OCI-M1 (cell line): ENCODE results near the gene HS1BP3.
A peak's percentile ranks its signal among the peaks of the same experiment; 100 is the strongest.

ENCODE experiments used
- DNase-seq: peaks from one replicate; lab custom pipeline; 2025; lab: John Stamatoyannopoulos, UW

The HS1BP3 gene, protein sequence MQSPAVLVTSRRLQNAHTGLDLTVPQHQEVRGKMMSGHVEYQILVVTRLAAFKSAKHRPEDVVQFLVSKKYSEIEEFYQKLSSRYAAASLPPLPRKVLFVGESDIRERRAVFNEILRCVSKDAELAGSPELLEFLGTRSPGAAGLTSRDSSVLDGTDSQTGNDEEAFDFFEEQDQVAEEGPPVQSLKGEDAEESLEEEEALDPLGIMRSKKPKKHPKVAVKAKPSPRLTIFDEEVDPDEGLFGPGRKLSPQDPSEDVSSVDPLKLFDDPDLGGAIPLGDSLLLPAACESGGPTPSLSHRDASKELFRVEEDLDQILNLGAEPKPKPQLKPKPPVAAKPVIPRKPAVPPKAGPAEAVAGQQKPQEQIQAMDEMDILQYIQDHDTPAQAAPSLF

DNA sequence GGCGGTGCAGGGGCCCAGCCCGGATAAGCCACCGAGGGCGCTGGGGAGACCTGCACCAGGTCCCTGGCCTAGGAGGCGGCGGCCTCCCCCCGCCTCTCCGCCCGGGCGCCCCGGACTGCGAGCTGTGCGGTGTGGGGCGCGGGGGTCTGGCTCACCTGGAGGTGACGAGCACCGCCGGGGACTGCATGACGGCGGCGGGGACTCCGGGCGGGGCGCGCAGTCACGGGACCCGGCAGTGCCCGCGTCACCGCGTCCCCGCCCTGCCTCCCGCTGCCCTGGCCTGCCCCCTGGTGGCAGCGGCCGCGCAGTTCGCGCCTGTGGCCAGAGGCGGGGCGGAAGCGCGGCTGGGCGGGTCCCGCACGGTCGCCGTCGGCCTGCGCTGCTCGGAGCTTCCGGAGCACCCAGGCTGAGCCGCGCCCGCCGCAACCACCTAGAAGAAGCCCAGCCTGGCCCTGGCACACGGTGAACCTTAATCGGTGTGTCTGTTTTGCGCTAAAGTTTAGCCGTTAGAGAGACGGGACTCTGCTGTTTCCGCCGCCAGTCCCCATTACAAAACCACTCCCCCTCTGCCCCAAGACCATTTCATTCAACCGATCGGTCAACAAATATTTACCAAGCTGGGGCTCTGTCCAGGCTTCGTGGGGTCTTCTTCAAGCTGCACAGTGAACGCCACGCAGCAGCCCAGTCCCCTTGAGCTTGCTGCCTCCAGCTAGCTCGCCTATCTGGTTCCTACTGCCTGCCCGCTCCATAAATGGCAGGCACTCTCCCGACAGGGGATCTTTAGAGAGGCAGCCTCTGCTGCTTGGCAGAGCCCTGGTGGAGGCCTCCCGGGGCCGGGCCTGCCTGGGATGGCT, at the start of gene HS1BP3:
Gene HS1BP3 (minus strand): TSS at position 222 of the 854 bp plus-strand sequence. CDS start 35 bp downstream, at position 187.
- DNase-seq = peak; percentile 90

DNA sequence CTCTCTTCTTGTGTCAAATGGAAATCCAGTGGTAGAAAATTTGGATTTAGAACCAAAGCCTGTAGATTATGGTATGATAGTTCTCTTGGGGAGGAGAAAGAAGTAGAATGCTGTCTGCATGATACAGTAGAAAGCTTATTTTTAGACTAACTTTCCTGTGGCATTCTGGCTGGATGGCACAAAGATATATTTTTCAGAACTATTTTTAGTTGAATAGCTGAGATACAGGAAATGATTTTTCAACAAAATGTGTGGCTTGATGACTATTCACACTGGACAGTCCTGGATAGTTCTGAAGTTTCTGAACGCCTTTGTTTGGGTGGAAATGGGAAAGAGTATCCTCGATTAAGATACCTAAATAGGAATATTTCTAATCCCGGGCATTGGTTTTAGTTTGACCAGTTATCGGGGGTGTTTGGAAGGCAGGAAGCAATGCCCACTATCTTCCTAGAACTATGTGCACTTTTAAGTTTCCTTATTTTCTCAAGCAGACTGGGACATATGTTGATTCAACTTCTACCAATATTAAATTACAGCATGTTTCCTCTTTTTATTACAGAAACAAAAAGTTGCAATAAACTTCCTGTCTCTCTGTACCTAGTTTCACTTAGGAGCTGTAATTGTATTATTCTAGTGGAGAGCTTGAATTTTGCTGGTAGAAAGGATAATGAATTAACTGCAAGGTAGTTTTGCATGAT, 48.2 kb upstream of the HS1BP3 start:
- DNase-seq = no peak

DNA sequence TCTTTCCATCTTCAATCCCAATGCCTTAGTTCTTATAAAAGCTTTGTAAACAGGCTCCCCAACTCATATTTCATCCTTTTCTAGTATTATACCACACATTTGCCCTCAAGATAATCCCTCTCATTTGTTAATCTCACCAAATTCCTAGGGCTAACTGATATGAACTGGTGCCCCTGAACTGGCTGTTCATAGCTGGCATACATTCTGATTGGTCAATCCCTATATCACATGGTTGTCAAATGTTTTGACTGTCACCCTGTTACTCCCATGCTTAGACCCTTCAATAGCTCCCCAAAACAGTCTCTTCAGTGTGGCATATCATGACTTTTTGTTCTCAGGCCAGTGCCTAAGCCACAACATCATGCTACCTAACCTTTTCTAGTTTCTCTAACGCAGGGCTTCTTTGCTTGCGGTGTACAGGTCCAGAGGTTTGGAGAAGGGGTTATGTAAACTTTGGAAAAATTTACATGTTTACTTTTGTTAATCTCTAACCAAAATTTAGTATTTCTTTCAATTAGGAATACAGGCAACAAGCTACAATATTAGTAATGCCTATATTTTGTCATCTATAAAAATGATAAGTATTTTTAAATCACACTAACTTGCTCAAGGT, 46.5 kb upstream of the HS1BP3 start:
- no peak for DNase-seq

DNA sequence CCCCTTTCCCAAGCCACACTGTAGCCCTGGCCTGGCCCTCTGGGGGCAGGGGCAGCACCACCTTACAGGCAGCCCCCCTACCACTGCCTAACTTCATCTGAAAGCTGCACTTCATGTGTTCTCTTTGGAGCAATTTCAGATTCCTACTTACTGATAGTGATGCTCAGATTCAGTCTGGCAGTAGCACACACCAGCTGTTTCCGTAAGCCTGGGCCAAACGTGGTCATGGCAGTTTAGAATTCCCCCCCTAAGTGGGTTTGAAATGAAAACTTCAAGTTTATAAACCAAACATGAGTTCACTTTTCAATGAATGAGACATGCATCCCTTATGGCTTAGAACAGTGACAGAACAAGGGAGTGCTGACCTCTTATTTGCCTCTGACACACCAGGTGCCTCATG, 45.5 kb upstream of the HS1BP3 start:
- DNase-seq = no peak

DNA sequence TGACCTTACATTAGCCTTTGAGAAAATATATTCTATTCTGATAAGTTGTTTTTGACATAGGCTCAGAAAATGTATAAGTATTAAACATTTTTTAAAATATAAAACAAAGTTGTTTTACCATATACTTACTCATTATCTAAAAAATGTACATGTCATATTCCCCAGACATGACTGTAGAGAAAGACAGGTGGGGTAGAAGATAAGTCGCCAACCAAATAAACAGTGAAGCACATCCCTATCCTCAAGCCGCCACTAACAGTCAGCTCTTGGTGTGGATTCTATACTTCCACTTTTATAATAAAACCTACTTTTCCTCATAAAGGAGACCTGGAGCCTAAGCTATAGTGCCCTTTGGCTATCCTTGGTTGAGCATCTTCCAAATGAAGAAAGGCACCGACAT, 42.4 kb upstream of the HS1BP3 start:
- DNase-seq = no peak

DNA sequence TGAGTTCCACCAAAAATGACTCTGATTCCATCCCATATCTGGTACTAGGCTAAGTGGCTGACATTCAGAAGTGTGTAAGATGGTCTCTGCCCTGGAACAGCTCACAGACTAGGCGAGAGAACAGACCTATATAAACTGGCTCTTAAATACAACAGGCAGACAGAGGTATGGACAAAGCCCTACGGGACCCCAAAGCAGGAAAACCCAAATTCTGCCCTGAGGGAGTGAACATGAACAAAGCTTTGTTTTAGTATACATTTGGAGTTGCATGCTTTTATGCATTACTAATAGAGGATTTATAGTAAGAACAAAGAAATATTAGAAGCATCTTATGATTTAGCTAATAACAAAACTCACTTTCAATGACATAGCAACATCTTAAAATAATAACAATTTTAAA, 41.2 kb upstream of the HS1BP3 start:
- DNase-seq = no peak

DNA sequence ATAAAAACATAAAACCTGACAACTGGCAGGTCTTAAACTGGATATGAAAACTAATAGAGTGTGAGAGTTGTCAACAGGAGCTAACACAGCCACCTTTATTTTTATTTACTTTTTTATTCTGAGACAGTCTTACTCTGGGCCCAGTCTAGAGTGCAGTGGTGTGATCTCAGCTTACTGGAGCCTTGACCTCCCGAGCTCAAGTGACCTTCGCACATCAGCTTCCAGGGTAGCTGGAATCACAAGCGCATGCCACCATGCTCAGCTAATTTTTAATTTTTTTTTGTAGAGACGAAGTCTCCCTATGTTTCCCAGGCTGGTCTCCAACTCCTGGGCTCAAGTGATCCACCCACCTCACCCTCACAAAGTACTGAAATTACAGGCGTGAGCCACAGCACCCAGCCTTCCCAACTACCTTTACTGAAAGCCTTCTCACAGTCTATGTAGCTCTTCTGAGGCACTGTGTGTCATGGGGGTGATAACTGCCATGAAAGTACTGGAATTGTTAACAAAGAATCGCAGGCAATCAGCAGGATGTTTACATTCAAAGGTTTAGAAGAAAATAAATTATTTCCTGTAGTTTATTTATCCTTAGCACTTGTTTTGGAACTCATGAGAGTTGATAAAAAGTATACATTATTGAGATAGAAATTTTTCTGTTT, 40.3 kb upstream of the HS1BP3 start:
- no peak for DNase-seq

DNA sequence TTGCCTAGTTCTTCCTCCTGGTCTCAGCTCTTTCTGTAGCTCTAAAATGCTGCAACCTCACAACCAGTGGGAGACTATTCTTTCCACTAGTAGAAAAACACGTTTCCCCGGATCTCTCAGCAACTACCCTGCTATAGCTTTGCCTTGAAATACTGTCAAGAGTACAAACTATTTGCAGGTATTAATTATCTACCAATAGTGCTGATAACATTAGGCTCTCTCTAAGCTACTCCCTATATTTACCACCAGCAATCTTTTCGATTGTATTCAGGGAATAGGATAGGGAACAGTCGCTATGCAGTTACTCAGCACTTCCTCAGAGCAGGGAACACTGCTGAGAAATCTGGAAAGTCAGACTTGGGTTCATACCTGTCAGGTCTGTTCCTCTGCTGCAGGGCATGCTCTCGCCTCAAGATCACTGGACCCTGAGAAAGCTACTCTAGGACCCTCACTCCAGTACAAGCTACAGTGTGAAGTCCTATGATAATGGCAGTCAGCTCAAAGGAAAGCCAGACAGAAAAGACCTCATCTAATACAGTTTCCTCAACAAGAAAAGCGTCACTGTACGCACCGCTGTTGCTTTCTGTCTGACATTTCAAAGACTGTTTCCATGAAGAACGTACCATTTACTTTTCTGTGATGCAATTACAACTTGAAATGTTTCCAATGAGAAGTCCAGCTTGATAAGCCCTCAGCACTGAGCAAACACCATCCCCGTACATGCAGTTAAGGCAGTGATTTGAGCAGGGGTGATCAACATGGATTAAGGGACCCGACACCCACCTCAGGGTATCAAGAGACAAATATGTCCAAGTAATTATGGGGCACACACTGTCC, 38.7 kb upstream of the HS1BP3 start:
- no peak for DNase-seq

DNA sequence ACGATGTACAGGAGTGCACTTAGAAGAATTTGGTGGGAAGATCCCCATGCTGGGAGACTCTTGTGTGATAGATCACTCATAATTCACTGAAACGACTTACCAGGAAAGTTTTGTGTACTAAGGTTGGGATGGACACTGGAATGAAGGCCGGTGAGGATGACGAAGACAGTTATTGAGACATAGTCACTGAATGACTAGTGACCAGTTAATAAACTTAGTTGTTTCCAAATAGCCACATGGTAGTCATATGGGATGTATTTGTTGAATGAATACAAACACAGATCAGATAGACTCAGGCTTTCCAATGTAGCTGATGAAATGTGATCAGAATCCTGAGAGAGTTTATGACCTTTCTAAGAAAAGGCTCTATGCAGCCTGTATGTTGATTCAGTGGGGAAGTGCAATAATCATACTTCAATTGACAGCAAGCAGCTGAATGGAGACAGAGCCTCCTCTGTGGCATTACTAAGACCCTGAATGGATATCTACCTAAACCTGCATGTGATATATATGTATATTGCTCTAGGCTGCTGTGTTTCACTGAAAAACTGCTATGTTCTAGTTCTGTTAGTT, 36.4 kb upstream of the HS1BP3 start:
- DNase-seq = no peak

DNA sequence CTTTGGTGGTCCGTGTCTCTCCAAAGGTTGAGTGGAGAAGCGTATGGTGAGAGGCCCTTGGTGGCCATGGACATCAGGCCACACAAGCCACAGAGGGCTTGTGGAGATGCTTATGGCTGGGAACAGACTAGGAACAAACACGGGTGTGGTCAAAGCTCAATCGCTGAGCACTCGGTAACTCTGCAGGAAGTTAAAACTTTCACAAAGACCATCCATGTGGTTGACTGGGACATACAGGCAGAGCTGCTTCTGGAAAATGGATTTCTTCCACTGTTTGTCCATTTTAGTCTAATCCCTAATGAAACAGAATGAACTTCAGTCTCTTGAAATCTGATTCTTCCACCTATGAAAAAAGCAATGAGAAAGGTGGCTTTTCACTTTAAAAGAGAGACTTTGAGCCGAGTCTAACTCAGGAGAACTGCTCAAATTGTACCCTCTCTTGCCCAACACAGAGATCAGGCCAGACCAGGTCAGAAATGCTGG, 33.7 kb upstream of the HS1BP3 start:
- DNase-seq = no peak

DNA sequence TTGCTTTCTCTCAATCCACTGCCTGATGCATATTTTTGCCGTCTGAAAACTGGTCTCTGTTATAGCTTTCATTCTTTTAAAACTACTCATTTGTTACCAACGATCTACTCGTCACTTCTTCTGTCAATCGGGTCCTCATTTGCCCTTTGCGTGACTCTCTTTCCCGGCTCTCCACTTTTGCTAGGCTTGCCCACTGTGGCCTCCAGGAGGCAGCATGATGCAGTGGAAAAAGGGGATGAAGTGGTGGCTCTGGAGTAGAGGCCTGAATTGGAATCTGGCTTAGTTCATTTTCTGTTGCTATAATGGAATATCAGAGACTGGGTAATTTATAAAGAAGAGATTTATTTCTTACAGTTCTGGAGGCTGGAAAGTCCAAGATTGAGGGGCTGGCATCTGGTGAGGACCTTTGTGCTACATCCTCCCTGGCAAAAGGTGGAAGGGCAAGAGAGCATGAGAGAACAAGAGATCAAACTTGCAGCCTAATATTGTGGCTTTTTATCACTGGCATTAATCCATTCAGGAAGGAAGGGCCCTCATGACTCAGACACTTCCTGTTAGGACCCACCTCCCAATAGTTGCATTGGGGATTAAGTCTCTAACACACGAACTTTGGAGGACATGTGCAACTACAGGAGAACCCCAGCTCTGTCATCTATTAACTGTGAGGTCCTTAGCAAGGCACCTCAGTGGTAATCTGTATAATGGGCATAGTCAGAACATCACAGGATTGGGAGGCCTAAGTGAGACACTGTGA, 31.4 kb upstream of the HS1BP3 start:
- no peak for DNase-seq

DNA sequence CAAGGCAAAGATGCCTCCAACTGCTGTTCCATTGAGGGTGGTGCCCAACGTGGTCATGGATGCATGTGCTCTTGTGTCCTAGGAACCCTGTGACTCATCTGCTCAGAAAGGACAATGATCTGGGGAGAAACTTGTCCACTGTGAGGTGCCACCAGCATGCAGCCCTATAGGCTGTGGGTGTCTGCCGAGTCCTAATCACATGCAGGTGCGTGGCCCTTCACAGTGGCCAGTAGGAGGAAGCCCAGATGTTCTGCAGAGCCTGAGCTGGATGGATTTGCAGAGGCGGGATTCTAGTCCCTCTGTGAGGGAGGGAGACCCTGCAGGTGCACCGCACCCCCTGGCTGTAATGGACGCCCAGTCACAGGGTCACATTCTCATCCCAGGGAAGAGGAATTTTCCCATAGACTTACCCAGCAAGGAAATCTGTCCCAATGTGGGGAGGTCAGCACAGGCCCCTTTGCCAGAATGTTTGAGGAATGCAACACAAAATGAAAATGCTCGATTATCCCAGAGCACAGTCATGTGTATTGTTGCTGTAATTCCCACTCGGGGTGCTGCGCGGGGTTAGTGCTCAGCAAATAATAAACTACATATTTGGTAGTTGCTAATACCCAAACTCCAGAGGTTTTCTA, 30.0 kb upstream of the HS1BP3 start:
- DNase-seq = no peak

DNA sequence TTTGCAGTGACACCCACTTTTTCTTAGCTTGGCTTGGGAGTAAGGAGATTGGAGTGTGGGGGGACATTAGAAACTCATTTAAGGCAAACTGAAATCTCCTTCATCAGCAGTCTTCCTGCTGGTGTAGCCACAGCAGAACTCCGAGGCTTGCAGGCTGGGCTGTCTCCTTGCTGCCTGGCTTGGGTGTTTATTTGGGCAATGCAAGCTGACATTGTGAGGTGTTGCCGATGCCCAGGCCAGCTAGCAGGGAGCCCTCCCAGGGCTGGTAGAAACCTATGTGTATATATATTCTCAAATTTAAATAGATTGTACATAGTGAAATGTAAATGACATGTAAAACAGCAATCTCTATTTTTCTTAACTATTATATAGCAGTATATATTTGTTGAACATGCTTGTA, 27.9 kb upstream of the HS1BP3 start:
- DNase-seq = no peak

DNA sequence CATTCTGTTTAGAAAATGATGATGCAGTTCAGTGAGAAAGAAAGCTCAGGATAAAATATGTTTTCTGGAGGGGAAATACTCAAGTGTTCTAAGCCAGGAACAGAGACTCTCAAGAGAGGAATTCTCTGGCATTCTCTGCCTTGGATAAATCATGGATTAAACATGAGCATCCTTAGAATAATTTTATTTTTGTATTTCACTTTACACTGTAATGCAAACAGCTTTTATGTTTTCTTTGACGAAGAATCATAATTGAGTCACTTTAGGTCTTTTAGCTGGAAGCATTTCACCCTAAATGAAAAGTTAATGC, 27.1 kb upstream of the HS1BP3 start:
- no peak for DNase-seq

DNA sequence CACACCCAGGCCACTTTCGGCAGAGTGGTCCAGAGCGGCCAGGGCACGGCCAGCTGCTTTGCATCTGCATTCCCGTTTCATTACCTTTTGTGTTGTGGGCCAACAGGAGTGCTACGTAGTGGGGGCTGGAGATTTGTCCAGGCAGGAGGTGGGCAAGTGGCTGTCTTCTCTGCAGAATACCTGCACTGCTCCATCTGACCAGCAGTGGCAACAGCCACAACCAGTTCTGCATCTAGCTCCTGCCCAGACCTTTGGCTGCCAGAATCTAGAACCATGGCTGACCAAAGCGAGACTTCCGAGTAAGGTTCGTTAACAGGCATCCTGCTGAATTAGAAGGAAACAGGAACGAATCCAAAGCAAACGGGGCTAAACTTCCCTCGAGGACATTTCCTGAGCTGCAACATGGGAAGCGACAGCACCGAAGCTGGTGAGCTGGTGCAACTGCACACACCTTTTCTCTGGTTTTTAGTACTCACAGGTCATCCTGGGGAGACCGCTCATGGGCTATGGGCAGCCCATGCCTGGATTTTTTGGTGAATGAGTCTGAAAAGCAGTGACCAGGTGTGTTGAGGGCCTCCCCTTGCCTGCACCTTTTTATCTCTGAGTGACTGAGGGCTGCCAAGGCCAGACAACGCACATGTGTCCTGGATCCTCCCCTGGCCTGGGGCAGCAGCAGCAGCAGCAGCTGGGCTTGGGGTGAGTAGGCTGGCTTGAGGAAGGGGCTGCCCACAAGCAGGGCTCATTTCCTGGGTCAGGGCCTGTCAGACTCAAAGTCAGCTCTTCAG, 26.6 kb upstream of the HS1BP3 start:
- DNase-seq = no peak

DNA sequence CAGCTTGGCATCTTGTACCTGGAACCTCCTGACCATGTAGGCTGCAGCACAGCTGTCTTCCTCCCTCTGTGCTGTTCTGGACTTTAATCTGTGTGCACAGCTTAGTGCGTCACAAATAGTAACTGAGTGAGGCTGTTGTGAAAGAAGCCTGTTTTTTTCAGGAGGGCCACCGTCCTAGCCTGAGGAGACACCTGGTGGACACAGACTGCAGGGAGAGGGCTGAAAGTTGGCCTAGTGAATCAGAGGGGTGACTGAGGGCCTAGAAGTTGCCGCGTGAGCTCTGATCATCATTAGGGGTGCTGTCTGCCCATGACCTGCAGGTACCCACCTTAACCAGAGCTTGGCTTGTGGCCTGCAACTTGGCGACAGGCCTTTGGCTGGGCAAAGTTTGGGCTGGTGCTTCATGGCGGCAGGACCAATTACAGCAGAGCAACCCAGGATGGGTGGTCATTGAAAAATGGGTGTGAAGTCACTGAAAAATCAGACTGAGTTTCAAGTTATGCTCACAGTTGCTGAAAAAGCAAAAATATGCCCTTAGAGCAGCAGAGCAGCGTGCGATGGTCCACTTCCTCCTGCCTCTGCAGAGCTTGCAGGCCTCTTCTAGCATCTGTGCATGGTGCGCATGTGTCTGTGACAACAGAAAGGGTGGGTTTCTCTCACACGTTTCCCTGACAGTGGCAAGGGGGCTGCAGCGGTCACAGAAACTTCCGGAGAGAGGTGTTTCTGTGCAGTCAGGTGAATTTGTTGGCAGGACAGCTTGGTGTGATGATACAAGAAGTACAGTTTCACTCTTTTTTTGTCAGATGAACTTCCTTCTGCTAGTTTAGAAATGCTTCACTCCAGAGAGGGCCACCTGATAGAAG, 25.7 kb upstream of the HS1BP3 start:
- DNase-seq = no peak

DNA sequence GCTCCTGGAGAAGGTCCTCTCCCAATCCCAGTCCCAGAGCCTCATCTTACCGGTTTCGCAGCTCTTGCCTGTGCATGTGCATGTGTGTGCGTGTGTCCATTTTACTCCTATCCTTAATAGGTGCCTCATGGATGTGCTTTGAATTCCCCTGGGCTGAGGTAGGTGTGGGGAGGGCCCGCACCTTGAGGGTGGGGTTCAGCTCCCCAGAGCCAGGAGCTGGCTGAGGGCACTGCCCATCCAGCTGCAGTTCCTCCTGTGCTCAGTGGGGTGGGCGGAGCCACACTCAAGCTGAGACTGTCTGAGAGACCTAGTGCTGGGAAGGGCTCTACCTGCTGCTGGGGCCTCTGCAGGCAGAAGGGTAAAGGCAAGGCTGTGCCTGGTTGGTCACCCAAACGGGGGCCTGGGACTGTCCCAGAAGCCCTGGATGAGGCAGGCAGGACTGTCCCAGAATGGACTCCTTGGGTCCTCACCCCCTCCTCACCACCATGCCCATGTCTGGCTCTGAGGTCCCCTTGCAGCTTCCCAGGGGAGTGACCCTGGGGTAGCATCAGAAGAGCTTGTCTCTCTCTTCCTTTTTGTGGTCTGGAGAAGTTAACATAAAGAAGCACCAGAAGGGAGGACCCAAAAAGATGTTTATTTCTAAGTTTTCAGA, 24.9 kb upstream of the HS1BP3 start:
- peak; percentile 13 for DNase-seq
